Immature natural killer cell (primary cell): ENCODE results near the gene SMAD9. TPM values are rescaled to one million over a fixed set of nuclear protein-coding genes. Genes with fewer than 3 reads are reported as not detected.
"Not testable (repeated sequence)": the region's sequence is repeated elsewhere in the genome, so short reads cannot be mapped to it uniquely, and the experiment has no call there.

Source experiments
- DNase-seq, 3 donors: peaks; one replicate each; pipeline ENCODE4 v3.0.0; 2022; ENCODE audit warnings: mixed read lengths in 1 of 3
- H3K27ac Mint-ChIP-seq, 6 donors: one replicate each; pipeline ENCODE4 v1.8.0; 2020; ENCODE audit warnings: mixed read lengths in 6 of 6, mild to moderate bottlenecking in 5 of 6, inconsistent platforms in 4 of 6, moderate library complexity in 3 of 6
- H3K27me3 Mint-ChIP-seq, 3 donors: one replicate each; pipeline ENCODE4 v1.8.0; 2020 to 2021; ENCODE audit warnings: low read depth in 3 of 3, mild to moderate bottlenecking in 3 of 3, mixed read lengths in 3 of 3, moderate library complexity in 3 of 3, inconsistent platforms in 1 of 3
- H3K36me3 Mint-ChIP-seq, 3 donors: one replicate each; pipeline ENCODE4 v1.8.0; 2020; ENCODE audit warnings: mixed read lengths in 3 of 3, inconsistent platforms in 2 of 3, mild to moderate bottlenecking in 2 of 3
- H3K4me1 Mint-ChIP-seq, 2 donors: one replicate each; pipeline ENCODE4 v1.8.0; 2020; ENCODE audit warnings: inconsistent platforms in 2 of 2, mild to moderate bottlenecking in 2 of 2, mixed read lengths in 2 of 2, moderate library complexity in 1 of 2
- H3K4me3 Mint-ChIP-seq, 5 donors: one replicate each; pipeline ENCODE4 v1.8.0; 2020; ENCODE audit warnings: mild to moderate bottlenecking in 5 of 5, mixed read lengths in 5 of 5, inconsistent platforms in 3 of 5, moderate library complexity in 3 of 5
- H3K9me3 Mint-ChIP-seq, 6 donors: one replicate each; pipeline ENCODE4 v1.8.0; 2020; ENCODE audit warnings: mild to moderate bottlenecking in 6 of 6, mixed read lengths in 6 of 6, inconsistent platforms in 4 of 6, moderate library complexity in 3 of 6
- polyA plus RNA-seq, 3 donors: library from polyadenylated mRNA; unstranded; fragments of 300-500 nt; fragmentation: Illumina TruSeq; gene quantifications; one replicate each; pipeline ENCODE4 v1.2.3, GENCODE V29; 2021

The SMAD9 gene
- polyA plus RNA-seq, 3 donors from 2014 or later, result 0.07 TPM; not detected in 2

DNA sequence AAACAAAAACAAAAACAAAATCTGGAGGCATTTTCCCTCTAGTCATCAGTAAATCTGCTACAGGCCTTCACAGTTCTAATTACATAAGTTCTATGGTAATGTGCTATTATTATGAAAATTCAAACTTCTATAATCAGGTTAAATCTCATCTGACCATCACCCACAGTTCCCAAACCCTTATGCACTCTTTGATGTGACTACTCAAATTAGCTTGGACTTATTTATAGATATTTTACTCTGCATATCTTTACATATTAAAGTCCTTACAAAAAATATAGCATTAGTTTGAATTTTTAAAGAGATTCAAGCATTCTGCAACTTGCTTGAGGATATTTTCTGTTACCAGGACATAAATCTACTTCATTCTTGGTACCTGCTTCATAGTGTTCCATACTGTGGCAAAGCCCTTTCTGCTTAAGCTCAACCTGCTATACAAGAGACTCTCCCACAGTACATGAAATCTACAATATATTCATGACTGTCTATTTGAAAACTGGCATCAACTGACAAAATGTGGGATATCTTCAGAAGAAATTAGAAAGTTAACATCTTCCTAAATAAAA, 22.9 kb downstream of the SMAD9 start:
- Mint-ChIP-seq H3K9me3 (peaks cover 0 to 1% (median 0%) of the 10 kb centered on the region in 6 donors), H3K27me3 (peaks cover 7 to 11% (median 7%) of the 10 kb centered on the region in 3 donors), H3K27ac (no peak overlapping the region), H3K36me3 (no peaks in the 10 kb centered on the region), H3K4me1 (no peaks in the 10 kb centered on the region), H3K4me3 (no peak overlapping the region)
- no peak for DNase-seq

DNA sequence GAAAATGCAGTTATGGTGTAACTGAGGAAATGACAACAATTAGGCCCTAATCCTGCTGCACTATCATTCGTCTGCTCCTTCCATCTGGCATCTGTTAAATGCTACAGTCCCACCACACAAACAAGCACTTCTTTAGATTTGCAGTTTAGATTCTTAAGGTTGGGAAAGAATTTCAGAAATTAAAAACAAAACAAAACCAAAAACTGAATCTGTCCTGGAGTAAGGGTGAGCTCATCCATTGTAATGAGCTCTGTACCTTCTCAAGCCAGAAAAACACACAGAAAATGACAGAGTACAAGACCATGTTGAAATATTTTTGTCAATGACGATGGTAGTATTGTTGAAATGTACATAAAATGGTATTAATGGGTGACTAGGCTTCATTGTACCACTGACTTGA, 28.3 kb downstream of the SMAD9 start:
- H3K4me1 Mint-ChIP-seq, result no peaks in the 10 kb centered on the region
- no peaks in the 10 kb centered on the region for H3K36me3 Mint-ChIP-seq
- H3K27me3 Mint-ChIP-seq, result peaks cover 0 to 9% (median 3%) of the 10 kb centered on the region in 3 donors
- H3K4me3 Mint-ChIP-seq, result no peak overlapping the region
- H3K27ac Mint-ChIP-seq, result no peak overlapping the region
- DNase-seq, result no peak
- peaks cover 0 to 4% (median 0%) of the 10 kb centered on the region in 6 donors for H3K9me3 Mint-ChIP-seq

DNA sequence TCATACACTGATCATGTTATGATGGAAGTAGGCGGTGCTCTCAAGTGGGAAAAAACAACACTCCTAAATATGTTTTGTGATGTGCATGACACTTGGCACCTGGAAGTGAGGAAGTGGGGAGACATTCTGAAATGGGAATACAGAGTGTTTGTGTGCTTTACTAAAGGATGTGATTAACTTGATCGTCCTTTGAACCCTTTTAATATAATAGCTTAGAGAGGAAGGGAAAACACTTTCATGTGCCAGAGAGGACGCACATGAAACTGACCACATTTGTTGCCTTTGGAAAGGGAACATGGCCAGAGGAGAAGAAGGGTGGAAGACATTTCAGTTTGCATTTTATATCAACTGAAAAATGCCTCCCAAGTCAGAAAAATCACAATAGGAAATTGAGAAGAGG, 31.4 kb downstream of the SMAD9 start:
- no peaks in the 10 kb centered on the region for H3K36me3 Mint-ChIP-seq
- H3K9me3 Mint-ChIP-seq, result peaks cover 0 to 5% (median 0%) of the 10 kb centered on the region in 6 donors
- DNase-seq, result no peak
- no peak overlapping the region for H3K27ac Mint-ChIP-seq
- H3K4me1 Mint-ChIP-seq, result no peaks in the 10 kb centered on the region
- peaks cover 0 to 5% (median 3%) of the 10 kb centered on the region in 3 donors for H3K27me3 Mint-ChIP-seq
- H3K4me3 Mint-ChIP-seq, result no peak overlapping the region

DNA sequence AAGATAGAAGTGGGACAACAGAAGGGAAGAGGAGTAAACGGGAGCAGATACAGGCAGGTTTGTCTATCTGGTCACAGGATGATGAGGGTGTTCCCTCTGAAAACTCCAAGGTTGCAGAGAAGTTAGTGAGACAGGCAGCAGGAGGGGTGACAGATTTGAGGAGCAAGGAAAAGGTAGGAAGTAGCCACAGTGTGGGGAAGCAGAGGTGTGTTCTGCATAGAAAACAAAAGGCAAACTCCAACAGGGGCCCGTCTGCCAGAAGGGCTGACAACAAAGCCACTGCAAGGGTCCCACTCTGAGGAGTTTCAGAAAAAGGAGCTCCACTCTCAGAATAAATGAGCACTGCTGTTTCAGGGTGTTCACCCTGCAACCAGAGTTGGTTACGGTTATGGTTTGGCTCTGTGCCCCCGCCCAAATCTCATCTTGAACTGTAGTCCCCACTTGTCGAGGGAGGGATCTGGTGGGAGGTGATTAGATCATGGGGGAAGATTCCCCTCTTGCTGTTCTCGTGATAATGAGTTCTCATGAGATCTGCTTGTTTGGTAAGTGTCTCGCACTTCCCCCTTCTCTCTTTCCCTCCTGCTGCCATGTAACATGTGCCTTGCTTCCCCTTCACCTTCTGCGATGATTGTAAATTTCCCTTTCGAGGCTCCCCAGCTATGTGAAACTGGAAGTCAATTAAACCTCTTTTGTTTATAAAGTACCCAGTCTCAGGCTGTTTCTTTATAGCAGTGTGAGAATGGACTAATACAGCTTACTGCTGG, 32.1 kb downstream of the SMAD9 start:
- no peaks in the 10 kb centered on the region for H3K4me1 Mint-ChIP-seq
- no peak overlapping the region for H3K27ac Mint-ChIP-seq
- peaks cover 2 to 5% (median 3%) of the 10 kb centered on the region in 3 donors for H3K27me3 Mint-ChIP-seq
- peaks cover 0 to 5% (median 0%) of the 10 kb centered on the region in 6 donors for H3K9me3 Mint-ChIP-seq
- DNase-seq, result no peak
- H3K4me3 Mint-ChIP-seq, result no peak overlapping the region
- H3K36me3 Mint-ChIP-seq, result no peaks in the 10 kb centered on the region

DNA sequence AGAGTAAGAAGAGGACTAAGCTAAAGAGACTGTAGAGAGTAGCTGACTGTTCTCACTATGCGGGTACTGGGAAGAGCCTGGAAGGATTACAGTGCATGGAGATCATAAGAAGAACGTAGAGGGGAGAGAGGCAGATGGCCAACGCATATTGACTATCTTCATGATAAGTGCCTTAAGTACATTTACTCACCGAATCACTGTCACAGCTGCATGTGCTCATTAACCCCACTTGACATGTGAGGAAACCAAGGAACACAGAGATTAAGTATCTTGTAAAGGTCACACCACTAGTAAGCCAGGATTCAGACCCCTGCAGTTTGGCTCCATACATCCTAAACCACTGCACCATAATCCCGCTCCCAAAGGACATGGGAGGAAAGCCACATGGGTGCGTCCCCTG, 34.1 kb downstream of the SMAD9 start:
- Mint-ChIP-seq H3K36me3 (no peaks in the 10 kb centered on the region), H3K4me3 (no peak overlapping the region), H3K4me1 (no peaks in the 10 kb centered on the region), H3K9me3 (peaks cover 0 to 5% (median 0%) of the 10 kb centered on the region in 6 donors), H3K27me3 (peaks cover 2 to 5% (median 3%) of the 10 kb centered on the region in 3 donors), H3K27ac (no peak overlapping the region)
- no peak for DNase-seq

DNA sequence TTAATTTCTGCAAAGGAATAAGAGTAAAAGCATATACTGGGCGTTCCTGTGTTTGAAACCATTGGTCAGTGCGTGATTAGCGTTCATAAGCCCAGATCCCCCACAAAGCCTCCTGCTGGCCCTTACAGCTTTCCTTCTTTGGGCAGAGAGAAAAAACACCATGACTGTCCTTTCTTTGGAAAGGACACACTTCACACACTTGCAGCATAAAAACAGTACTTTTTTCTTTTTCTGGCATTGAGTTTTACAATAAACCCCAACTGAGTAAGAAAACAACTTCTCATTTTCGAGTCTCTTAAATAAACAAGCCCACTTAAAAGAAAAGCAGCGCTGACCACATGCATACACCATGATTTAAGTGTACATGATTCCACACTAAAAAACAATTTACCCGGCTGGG, 35.8 kb downstream of the SMAD9 start:
- Mint-ChIP-seq H3K4me1 (no peaks in the 10 kb centered on the region), H3K36me3 (no peaks in the 10 kb centered on the region), H3K27ac (no peak overlapping the region), H3K4me3 (no peak overlapping the region), H3K27me3 (peaks cover 2 to 7% (median 3%) of the 10 kb centered on the region in 3 donors), H3K9me3 (peaks cover 0 to 5% (median 0%) of the 10 kb centered on the region in 6 donors)
- no peak for DNase-seq

DNA sequence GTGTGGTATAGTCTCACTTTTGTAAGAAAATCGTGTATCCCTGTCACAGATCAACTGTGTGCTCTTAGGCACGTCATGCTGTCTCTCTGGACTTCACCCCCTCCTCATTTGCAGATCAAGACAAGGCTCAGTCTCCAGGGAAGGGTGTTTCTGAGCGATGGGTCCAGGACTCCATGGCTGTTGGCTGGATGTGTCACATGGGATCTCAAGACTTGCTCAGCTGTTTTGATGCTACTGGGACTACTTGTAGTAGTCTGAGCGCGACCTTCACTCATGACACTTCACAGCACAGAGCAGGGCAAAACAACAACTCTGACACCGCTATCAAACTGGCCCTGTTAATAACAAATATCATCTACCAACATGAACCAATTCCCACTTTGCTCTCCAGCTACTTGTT, 36.2 kb downstream of the SMAD9 start:
- Mint-ChIP-seq H3K27ac (no peak overlapping the region), H3K27me3 (peaks cover 2 to 5% (median 3%) of the 10 kb centered on the region in 3 donors)
- no peak for DNase-seq

DNA sequence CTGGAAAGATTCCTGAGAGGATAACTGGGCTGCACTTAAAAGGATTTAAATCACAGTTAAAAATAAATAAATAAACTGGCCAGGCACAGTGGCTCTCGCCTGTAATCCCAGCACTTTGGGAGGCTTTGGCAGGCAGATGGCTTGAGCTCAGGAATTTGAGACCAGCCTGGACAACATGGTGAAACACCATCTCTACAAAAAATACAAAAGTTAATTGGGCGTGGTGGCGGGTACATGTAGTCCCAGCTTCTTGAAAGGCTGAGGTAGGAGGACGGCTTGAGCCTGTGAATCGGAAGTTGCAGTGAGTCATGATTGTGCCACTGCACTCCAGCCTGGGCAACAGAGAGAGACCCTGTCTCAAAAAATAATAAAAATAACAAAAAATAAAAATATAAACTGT, 36.6 kb downstream of the SMAD9 start:
- H3K4me3 Mint-ChIP-seq, H3K27me3 Mint-ChIP-seq, H3K4me1 Mint-ChIP-seq, DNase-seq, H3K9me3 Mint-ChIP-seq, H3K36me3 Mint-ChIP-seq, H3K27ac Mint-ChIP-seq: not testable (repeated sequence)

More for the DNA sequence above, 36.2 kb downstream of the SMAD9 start:
- Mint-ChIP-seq H3K9me3 (peaks cover 0 to 5% (median 0%) of the 10 kb centered on the region in 6 donors), H3K36me3 (no peaks in the 10 kb centered on the region), H3K4me1 (no peaks in the 10 kb centered on the region), H3K4me3 (no peak overlapping the region)

DNA sequence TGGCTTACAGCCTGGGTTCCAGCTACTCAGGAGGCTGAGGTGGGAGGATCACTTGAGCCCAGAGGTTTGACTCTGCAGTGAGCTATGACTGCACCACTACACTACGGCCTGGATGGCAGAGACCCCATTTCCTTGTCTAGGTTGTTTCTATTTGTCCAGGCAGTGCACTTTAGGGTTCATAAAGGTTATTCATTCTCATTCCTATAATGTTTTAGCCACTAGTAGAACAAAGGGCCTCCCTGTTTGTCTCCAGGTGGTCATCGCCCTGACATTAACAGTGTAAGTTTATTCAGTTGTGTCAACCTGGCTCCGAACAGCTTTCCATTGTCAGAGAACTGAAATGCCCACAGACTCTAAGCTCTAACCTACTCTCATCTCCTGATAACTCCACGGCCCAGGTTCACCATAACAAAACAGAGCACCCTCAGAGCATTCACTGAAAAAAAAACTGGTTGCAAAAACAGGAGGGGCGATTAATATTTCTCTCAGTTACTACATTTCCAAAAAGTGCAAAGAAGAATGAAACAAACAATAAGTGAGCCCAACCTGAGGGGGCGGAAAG, 37.1 kb downstream of the SMAD9 start:
- H3K9me3 Mint-ChIP-seq, result peaks cover 0 to 2% (median 0%) of the 10 kb centered on the region in 6 donors
- H3K27ac Mint-ChIP-seq, result no peak overlapping the region
- H3K4me3 Mint-ChIP-seq, result no peak overlapping the region
- H3K27me3 Mint-ChIP-seq, result peaks cover 2 to 5% (median 3%) of the 10 kb centered on the region in 3 donors
- H3K4me1 Mint-ChIP-seq, result no peaks in the 10 kb centered on the region
- no peaks in the 10 kb centered on the region for H3K36me3 Mint-ChIP-seq
- no peak for DNase-seq

DNA sequence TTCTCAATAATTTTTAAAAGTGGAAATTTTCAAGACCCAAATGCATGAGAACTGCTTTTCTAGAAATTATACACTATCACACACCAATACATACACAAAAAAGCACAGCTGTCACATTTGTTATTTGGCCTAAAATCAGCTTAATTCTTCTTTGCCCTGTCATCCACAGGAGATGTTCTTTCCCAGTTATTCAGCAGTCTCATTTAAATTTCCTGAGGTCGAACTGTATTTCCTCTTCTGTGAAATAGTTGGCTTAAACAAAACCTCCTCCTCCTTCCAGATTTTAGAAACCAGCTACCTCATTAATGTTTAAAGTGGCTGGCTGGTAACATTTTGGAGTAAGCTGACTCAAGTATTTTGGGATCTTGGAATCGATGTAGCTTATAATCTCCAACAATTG, 39.1 kb downstream of the SMAD9 start:
- no peak for DNase-seq
- H3K4me3 Mint-ChIP-seq, result no peak overlapping the region
- no peaks in the 10 kb centered on the region for H3K4me1 Mint-ChIP-seq
- H3K9me3 Mint-ChIP-seq, result no peaks in the 10 kb centered on the region
- H3K36me3 Mint-ChIP-seq, result no peaks in the 10 kb centered on the region
- H3K27ac Mint-ChIP-seq, result no peak overlapping the region
- H3K27me3 Mint-ChIP-seq, result peaks cover 0 to 5% (median 2%) of the 10 kb centered on the region in 3 donors

DNA sequence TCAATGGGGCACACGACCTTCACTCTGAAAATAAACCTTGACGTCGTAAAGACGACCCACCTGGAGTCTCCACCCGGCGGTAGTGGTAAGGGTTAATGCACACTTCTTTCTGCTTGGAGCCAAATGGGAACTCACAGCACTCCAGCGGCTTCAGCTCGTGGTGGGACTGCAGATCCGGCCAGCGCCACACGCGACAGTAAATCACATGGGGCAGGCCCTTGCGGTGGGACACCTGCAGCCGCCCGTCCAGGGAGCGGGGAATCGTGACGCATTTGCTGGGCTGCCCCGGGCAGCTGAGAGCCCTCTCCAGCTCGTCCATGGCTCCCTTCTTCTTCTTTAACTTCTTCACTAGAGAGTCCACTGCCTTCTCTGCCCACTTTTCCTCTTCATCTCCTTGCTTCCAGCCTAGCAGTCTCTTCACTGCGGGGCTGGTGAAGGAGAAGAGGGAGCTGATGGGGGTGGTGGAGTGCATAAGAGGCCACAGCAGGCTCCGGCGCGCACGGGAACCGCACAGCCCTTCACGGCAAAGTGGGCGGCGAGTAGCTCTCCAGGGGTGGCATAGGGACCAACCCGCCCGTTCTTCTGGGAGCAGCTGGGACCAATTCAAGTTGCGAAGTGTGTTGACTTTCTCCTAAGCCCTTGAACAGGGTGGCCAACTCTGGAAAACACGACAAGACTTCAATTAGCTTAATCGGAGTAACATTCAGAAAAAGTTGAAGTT, 40.7 kb downstream of the SMAD9 start:
- no peak overlapping the region for H3K27ac Mint-ChIP-seq
- H3K4me3 Mint-ChIP-seq, result no peak overlapping the region

DNA sequence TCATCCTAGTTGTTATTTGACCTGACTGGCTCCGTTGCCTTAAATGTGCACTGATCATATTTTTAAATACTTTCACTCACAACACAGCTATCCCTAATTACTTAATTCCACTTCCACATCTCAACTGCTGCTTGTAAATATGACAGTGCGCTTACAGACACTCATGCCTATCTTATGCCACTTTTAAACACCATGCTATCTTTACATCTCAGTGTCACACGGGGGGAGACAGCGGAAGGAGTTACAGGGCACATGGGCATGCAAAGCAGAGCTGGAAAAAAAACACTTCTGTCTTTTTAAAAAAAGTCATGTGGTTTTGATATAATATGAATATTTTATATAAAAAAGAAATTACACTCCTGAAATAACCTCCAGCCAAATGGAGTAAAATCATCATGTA, 44.1 kb downstream of the SMAD9 start:
- H3K36me3 Mint-ChIP-seq, result no peaks in the 10 kb centered on the region
- no peaks in the 10 kb centered on the region for H3K9me3 Mint-ChIP-seq
- no peak for DNase-seq
- no peak overlapping the region for H3K27ac Mint-ChIP-seq
- peaks cover 3 to 7% (median 3%) of the 10 kb centered on the region in 3 donors for H3K27me3 Mint-ChIP-seq
- H3K4me3 Mint-ChIP-seq, result no peak overlapping the region
- no peaks in the 10 kb centered on the region for H3K4me1 Mint-ChIP-seq

More for the DNA sequence above, 40.7 kb downstream of the SMAD9 start:
- H3K27me3 Mint-ChIP-seq, result peaks cover under 1 to 5% (median 2%) of the 10 kb centered on the region in 3 donors
- no peaks in the 10 kb centered on the region for H3K9me3 Mint-ChIP-seq
- DNase-seq, result no peak
- H3K4me1 Mint-ChIP-seq, result no peaks in the 10 kb centered on the region
- H3K36me3 Mint-ChIP-seq, result no peaks in the 10 kb centered on the region

DNA sequence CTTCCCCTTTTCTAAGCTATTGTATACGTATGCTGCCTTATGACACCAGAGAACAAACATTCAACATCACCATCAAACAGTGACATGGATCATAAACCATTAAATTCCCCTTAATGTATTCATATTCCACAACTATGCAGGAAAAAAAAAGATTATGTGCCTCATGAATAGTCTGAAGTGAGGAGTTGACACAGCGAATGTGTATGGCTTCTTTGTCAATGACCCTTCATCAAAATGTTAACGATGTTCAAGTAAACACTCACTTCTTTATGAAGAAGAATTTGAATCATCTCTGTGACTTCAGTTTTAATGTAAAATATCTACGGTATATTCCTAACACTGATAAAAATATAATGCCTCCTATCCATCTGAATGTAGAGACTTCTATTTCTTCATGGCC, 44.6 kb downstream of the SMAD9 start:
- Mint-ChIP-seq H3K27ac (no peak overlapping the region), H3K36me3 (no peaks in the 10 kb centered on the region), H3K4me3 (no peak overlapping the region)

DNA sequence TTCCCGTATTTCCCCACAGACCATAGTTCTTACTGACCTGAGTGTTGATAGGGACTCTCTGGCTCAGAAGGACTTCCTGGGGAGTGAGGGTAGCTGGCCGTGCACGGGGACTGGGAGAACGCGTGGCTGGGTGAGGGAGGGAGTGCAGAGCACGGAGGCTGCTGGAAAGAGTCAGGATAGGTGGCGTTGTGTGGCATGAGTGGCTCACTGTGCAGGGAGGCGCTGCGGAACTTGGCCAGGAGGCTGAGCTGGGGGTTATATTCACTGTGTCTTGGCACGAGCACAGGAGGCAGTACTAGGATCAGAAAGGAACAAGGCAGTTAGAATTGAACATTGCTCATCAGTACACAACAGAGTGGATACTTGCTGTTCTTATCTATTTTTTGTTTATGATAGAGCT, 47.4 kb downstream of the SMAD9 start:
- Mint-ChIP-seq H3K4me1 (no peaks in the 10 kb centered on the region), H3K27ac (no peak overlapping the region)

More for the DNA sequence above, 44.6 kb downstream of the SMAD9 start:
- DNase-seq, result no peak
- Mint-ChIP-seq H3K27me3 (peaks cover 3 to 7% (median 3%) of the 10 kb centered on the region in 3 donors), H3K9me3 (no peaks in the 10 kb centered on the region), H3K4me1 (no peaks in the 10 kb centered on the region)

More for the DNA sequence above, 47.4 kb downstream of the SMAD9 start:
- no peak for DNase-seq
- Mint-ChIP-seq H3K4me3 (no peak overlapping the region), H3K36me3 (no peaks in the 10 kb centered on the region), H3K9me3 (no peaks in the 10 kb centered on the region), H3K27me3 (peaks cover 3 to 8% (median 4%) of the 10 kb centered on the region in 3 donors)
